Fibroblast of lung (primary cell): Measurements from ENCODE around the gene PPP1R14D.

Experiments
- CTCF ChIP-seq, 2 donors: IDR thresholded peaks in 1 of 2; conservative IDR thresholded peaks in 1 of 2; 1 replicate in 1 of 2; 2 replicates in 1 of 2; pipeline ENCODE4 v1.5.1; 2011 to 2012; ENCODE audit warnings: low read length in 2 of 2, control low read depth in 1 of 2, inconsistent platforms in 1 of 2, low read depth in 1 of 2, mild to moderate bottlenecking in 1 of 2
- EZH2 ChIP-seq: IDR thresholded peaks from 2 replicates; pipeline ENCODE4 v1.5.1; 2012; ENCODE audit warnings: low read length, control low read depth, mild to moderate bottlenecking; ENCODE audit errors: missing control alignments

GRCh38 chr15:40787344-40787841 is 41.1 kb downstream of the PPP1R14D start:
- no peak for TF ChIP-seq CTCF (conservative IDR thresholded peaks at IDR 0.05 in 1 of 2, IDR thresholded peaks at IDR 0.05 in 1 of 2; ENCODE audit: low read depth in 1 of 2, low read length in 2 of 2)
- TF ChIP-seq EZH2 = no peak
